ENCODE results near the gene KDM2A.
A peak's percentile ranks its signal among the peaks of the same experiment; 100 is the strongest.

KDM2A gene

GRCh38 chr11:67117176-67117575 lies 1.9 kb upstream of the KDM2A start:
- H3K4me2 ChIP-seq (ENCODE audit: insufficient read depth, low read length) = no peak overlapping the region
- no peak overlapping the region for H3K9ac ChIP-seq (ENCODE audit: low read depth, low read length)
- H3K4me3 ChIP-seq (ENCODE audit: low read depth in 1 of 2, low read length in 2 of 2) = no peak overlapping the region
- no peak overlapping the region for H3K27ac ChIP-seq (ENCODE audit: low read length)
- ATAC-seq (ENCODE audit: insufficient read depth, low read depth) = no peak
- TF ChIP-seq CTCF (IDR thresholded peaks at IDR 0.05; ENCODE audit: borderline replicate concordance, extremely low read depth, low read length, poor library complexity, severe bottlenecking) = no peak
- no peak for TF ChIP-seq EZH2 (IDR thresholded peaks at IDR 0.05; ENCODE audit: borderline replicate concordance, low read depth, low read length, severe bottlenecking)
- DNase-seq = no peak
- H3K4me1 ChIP-seq (ENCODE audit: insufficient read depth, low read length) = peaks cover 19% of the 10 kb centered on the region
- no peak overlapping the region for H2AFZ ChIP-seq (ENCODE audit: low read depth, low read length)
- H3K27me3 ChIP-seq (ENCODE audit: insufficient read depth, low read length, poor library complexity) = no peaks in the 10 kb centered on the region
- peaks cover 14% of the 10 kb centered on the region; the same call in 1 of the 2 replicates for H4K20me1 ChIP-seq (ENCODE audit: insufficient read depth, low read length)
- peaks cover 31% of the 10 kb centered on the region for H3K79me2 ChIP-seq (ENCODE audit: insufficient read depth, low read length)
- H3K9me3 ChIP-seq (ENCODE audit: insufficient read depth, low read length, severe bottlenecking) = no peaks in the 10 kb centered on the region
- H3K36me3 ChIP-seq (ENCODE audit: insufficient read depth, low read length) = peaks cover 4% of the 10 kb centered on the region; the same call in 1 of the 2 replicates

- no peak for DNase-seq
Observed at GRCh38 chr11:67117672-67118180, 1.3 kb upstream of the KDM2A start.

GRCh38 chr11:67118181-67118766 lies 789 bp upstream of the KDM2A start:
- TF ChIP-seq EZH2 (IDR thresholded peaks at IDR 0.05; ENCODE audit: borderline replicate concordance, low read depth, low read length, severe bottlenecking) (no peak), CTCF (IDR thresholded peaks at IDR 0.05; ENCODE audit: borderline replicate concordance, extremely low read depth, low read length, poor library complexity, severe bottlenecking) (no peak)
- peak; percentile 8; the same call in 2 of the 3 replicates for ATAC-seq (ENCODE audit: insufficient read depth, low read depth)
- Histone ChIP-seq H3K4me1 (ENCODE audit: insufficient read depth, low read length) (peaks cover 28% of the 10 kb centered on the region), H3K27me3 (ENCODE audit: insufficient read depth, low read length, poor library complexity) (no peaks in the 10 kb centered on the region), H3K79me2 (ENCODE audit: insufficient read depth, low read length) (peaks cover 41% of the 10 kb centered on the region), H3K4me2 (ENCODE audit: insufficient read depth, low read length) (peak overlapping the region; percentile 74), H2AFZ (ENCODE audit: low read depth, low read length) (peak overlapping the region; percentile 87), H4K20me1 (ENCODE audit: insufficient read depth, low read length) (peaks cover 20% of the 10 kb centered on the region), H3K4me3 (ENCODE audit: low read depth in 1 of 2, low read length in 2 of 2) (peak overlapping the region in 1 of 2 experiments; percentile 64; a peak in 3 of 4 replicates), H3K9me3 (ENCODE audit: insufficient read depth, low read length, severe bottlenecking) (no peaks in the 10 kb centered on the region), H3K36me3 (ENCODE audit: insufficient read depth, low read length) (peaks cover 10% of the 10 kb centered on the region), H3K9ac (ENCODE audit: low read depth, low read length) (peak overlapping the region; percentile 77), H3K27ac (ENCODE audit: low read length) (peak overlapping the region; percentile 83)
- peak; percentile 50 for DNase-seq

More at GRCh38 chr11:67117672-67118180, 1.3 kb upstream of the KDM2A start:
- peaks cover 36% of the 10 kb centered on the region for H3K79me2 ChIP-seq (ENCODE audit: insufficient read depth, low read length)
- H3K36me3 ChIP-seq (ENCODE audit: insufficient read depth, low read length) = peaks cover 5% of the 10 kb centered on the region
- H3K9ac ChIP-seq (ENCODE audit: low read depth, low read length) = peak overlapping the region; percentile 77; the same call in 1 of the 2 replicates
- peak overlapping the region; percentile 74 for H3K4me2 ChIP-seq (ENCODE audit: insufficient read depth, low read length)
- peaks cover 22% of the 10 kb centered on the region for H3K4me1 ChIP-seq (ENCODE audit: insufficient read depth, low read length)
- H2AFZ ChIP-seq (ENCODE audit: low read depth, low read length) = no peak overlapping the region; the same call in 1 of the 2 replicates
- peaks cover 14% of the 10 kb centered on the region; the same call in 1 of the 2 replicates for H4K20me1 ChIP-seq (ENCODE audit: insufficient read depth, low read length)
- H3K27me3 ChIP-seq (ENCODE audit: insufficient read depth, low read length, poor library complexity) = no peaks in the 10 kb centered on the region
- ATAC-seq (ENCODE audit: insufficient read depth, low read depth) = no peak
- H3K9me3 ChIP-seq (ENCODE audit: insufficient read depth, low read length, severe bottlenecking) = no peaks in the 10 kb centered on the region
- peak overlapping the region in 1 of 2 experiments; percentile 64; a peak in 1 of 4 replicates for H3K4me3 ChIP-seq (ENCODE audit: low read depth in 1 of 2, low read length in 2 of 2)
- TF ChIP-seq CTCF (IDR thresholded peaks at IDR 0.05; ENCODE audit: borderline replicate concordance, extremely low read depth, low read length, poor library complexity, severe bottlenecking) = no peak
- TF ChIP-seq EZH2 (IDR thresholded peaks at IDR 0.05; ENCODE audit: borderline replicate concordance, low read depth, low read length, severe bottlenecking) = no peak
- no peak overlapping the region for H3K27ac ChIP-seq (ENCODE audit: low read length)
